Measurements from ENCODE around the gene UBE2U. TPM values are rescaled to one million over a fixed set of nuclear protein-coding genes. Genes with fewer than 3 reads are reported as not detected.

Gene UBE2U
- total and polyA plus RNA-seq, 7 experiments from 2014 or later, result not detected

- no peaks in the 10 kb centered on the region for H3K36me3 Mint-ChIP-seq
- Histone ChIP-seq H3K4me3 (ENCODE audit: low read length) (no peak overlapping the region), H3K36me3 (ENCODE audit: control insufficient read depth in 2 of 3, insufficient read depth in 3 of 3, low read length in 3 of 3) (no peaks in the 10 kb centered on the region), H3K4me1 (ENCODE audit: control insufficient read depth in 2 of 2, insufficient read depth in 2 of 2, low read length in 2 of 2) (no peaks in the 10 kb centered on the region), H3K27ac (ENCODE audit: low read depth, low read length) (no peak overlapping the region), H3K9me3 (ENCODE audit: control insufficient read depth in 2 of 3, low read length in 3 of 3) (no peaks in the 10 kb centered on the region), H3K27me3 (ENCODE audit: control insufficient read depth in 2 of 2, insufficient read depth in 2 of 2, low read length in 2 of 2) (no peaks in the 10 kb centered on the region)
- ATAC-seq, result no peak
- DNase-seq, result no peak
- H3K27me3 Mint-ChIP-seq, result peaks cover 0 to 21% (median 8%) of the 10 kb centered on the region in 5 donors
- intact Hi-C loops (cut with micrococcal nuclease), result no loop called here
- POLR2A ChIA-PET, result no interaction called here
- no peaks in the 10 kb centered on the region for H3K4me1 Mint-ChIP-seq
- no peak overlapping the region for H3K27ac Mint-ChIP-seq
- no peak overlapping the region for H3K4me3 Mint-ChIP-seq
- H3K9me3 Mint-ChIP-seq, result peaks cover 0 to 3% (median 0%) of the 10 kb centered on the region in 11 donors
- CTCF ChIA-PET, result no interaction called here
Measured at GRCh38 chr1:64302971-64303370, 99.5 kb downstream of the UBE2U start.

GRCh38 chr1:64304823-64305222, 101.4 kb downstream of the UBE2U start:
- H3K27me3 ChIP-seq (ENCODE audit: control insufficient read depth in 2 of 2, insufficient read depth in 2 of 2, low read length in 2 of 2), result no peaks in the 10 kb centered on the region
- intact Hi-C loops (cut with micrococcal nuclease), result no loop called here
- Mint-ChIP-seq H3K27me3 (peaks cover 0 to 9% (median 7%) of the 10 kb centered on the region in 5 donors), H3K4me3 (no peak overlapping the region), H3K36me3 (no peaks in the 10 kb centered on the region), H3K27ac (no peak overlapping the region), H3K9me3 (no peaks in the 10 kb centered on the region), H3K4me1 (no peaks in the 10 kb centered on the region)
- H3K4me3 ChIP-seq (ENCODE audit: low read length), result no peak overlapping the region
- no peak for ATAC-seq
- H3K4me1 ChIP-seq (ENCODE audit: control insufficient read depth in 2 of 2, insufficient read depth in 2 of 2, low read length in 2 of 2), result no peaks in the 10 kb centered on the region
- H3K9me3 ChIP-seq (ENCODE audit: control insufficient read depth in 2 of 3, low read length in 3 of 3), result no peaks in the 10 kb centered on the region
- no peak overlapping the region for H3K27ac ChIP-seq (ENCODE audit: low read depth, low read length)
- no peaks in the 10 kb centered on the region for H3K36me3 ChIP-seq (ENCODE audit: control insufficient read depth in 2 of 3, insufficient read depth in 3 of 3, low read length in 3 of 3)
- DNase-seq, result no peak
- ChIA-PET POLR2A (interaction anchor here (0.6 kb wide), 1 partner anchor 723 kb away, joined by 4 read pairs; no protein-coding TSS in a partner anchor), CTCF (no interaction called here)

GRCh38 chr1:64308866-64309265, 105.4 kb downstream of the UBE2U start:
- peaks cover 0 to 7% (median 3%) of the 10 kb centered on the region in 5 donors for H3K27me3 Mint-ChIP-seq

GRCh38 chr1:64309431-64309831, 106.0 kb downstream of the UBE2U start:
- intact Hi-C loops (cut with micrococcal nuclease), result no loop called here
- POLR2A ChIA-PET, result no interaction called here

More at GRCh38 chr1:64308866-64309265, 105.4 kb downstream of the UBE2U start:
- Histone ChIP-seq H3K4me1 (ENCODE audit: control insufficient read depth in 2 of 2, insufficient read depth in 2 of 2, low read length in 2 of 2) (no peaks in the 10 kb centered on the region), H3K9me3 (ENCODE audit: control insufficient read depth in 2 of 3, low read length in 3 of 3) (no peaks in the 10 kb centered on the region), H3K27ac (ENCODE audit: low read depth, low read length) (no peak overlapping the region), H3K36me3 (ENCODE audit: control insufficient read depth in 2 of 3, insufficient read depth in 3 of 3, low read length in 3 of 3) (no peaks in the 10 kb centered on the region), H3K27me3 (ENCODE audit: control insufficient read depth in 2 of 2, insufficient read depth in 2 of 2, low read length in 2 of 2) (no peaks in the 10 kb centered on the region), H3K4me3 (ENCODE audit: low read length) (no peak overlapping the region)
- no peaks in the 10 kb centered on the region for H3K4me1 Mint-ChIP-seq
- CTCF ChIA-PET, result no interaction called here
- POLR2A ChIA-PET, result no interaction called here
- H3K36me3 Mint-ChIP-seq, result no peaks in the 10 kb centered on the region
- intact Hi-C loops (cut with micrococcal nuclease), result no loop called here
- ATAC-seq (no peak), DNase-seq (no peak)
- H3K9me3 Mint-ChIP-seq, result no peaks in the 10 kb centered on the region
- H3K4me3 Mint-ChIP-seq, result no peak overlapping the region
- peak overlapping the region in 1 of 9 donors; percentile 82 for H3K27ac Mint-ChIP-seq

GRCh38 chr1:64310760-64311159, 107.3 kb downstream of the UBE2U start:
- no peaks in the 10 kb centered on the region for H3K27me3 ChIP-seq (ENCODE audit: control insufficient read depth in 2 of 2, insufficient read depth in 2 of 2, low read length in 2 of 2)
- ChIA-PET POLR2A (no interaction called here), CTCF (no interaction called here)
- H3K27ac Mint-ChIP-seq, result no peak overlapping the region
- no peak overlapping the region for H3K4me3 Mint-ChIP-seq
- H3K4me1 ChIP-seq (ENCODE audit: control insufficient read depth in 2 of 2, insufficient read depth in 2 of 2, low read length in 2 of 2), result no peaks in the 10 kb centered on the region
- H3K36me3 ChIP-seq (ENCODE audit: control insufficient read depth in 2 of 3, insufficient read depth in 3 of 3, low read length in 3 of 3), result no peaks in the 10 kb centered on the region
- peaks cover 0 to 11% (median 4%) of the 10 kb centered on the region in 5 donors for H3K27me3 Mint-ChIP-seq
- intact Hi-C loops (cut with micrococcal nuclease), result no loop called here
- H3K9me3 Mint-ChIP-seq, result no peaks in the 10 kb centered on the region
- no peaks in the 10 kb centered on the region for H3K4me1 Mint-ChIP-seq
- no peak overlapping the region for H3K4me3 ChIP-seq (ENCODE audit: low read length)
- DNase-seq (no peak), ATAC-seq (no peak)
- H3K9me3 ChIP-seq (ENCODE audit: control insufficient read depth in 2 of 3, low read length in 3 of 3), result no peaks in the 10 kb centered on the region
- H3K27ac ChIP-seq (ENCODE audit: low read depth, low read length), result no peak overlapping the region
- H3K36me3 Mint-ChIP-seq, result no peaks in the 10 kb centered on the region

More at GRCh38 chr1:64309431-64309831, 106.0 kb downstream of the UBE2U start:
- Histone ChIP-seq H3K36me3 (ENCODE audit: control insufficient read depth in 2 of 3, insufficient read depth in 3 of 3, low read length in 3 of 3) (no peaks in the 10 kb centered on the region), H3K4me3 (ENCODE audit: low read length) (no peak overlapping the region), H3K27ac (ENCODE audit: low read depth, low read length) (no peak overlapping the region), H3K27me3 (ENCODE audit: control insufficient read depth in 2 of 2, insufficient read depth in 2 of 2, low read length in 2 of 2) (no peaks in the 10 kb centered on the region), H3K4me1 (ENCODE audit: control insufficient read depth in 2 of 2, insufficient read depth in 2 of 2, low read length in 2 of 2) (no peaks in the 10 kb centered on the region), H3K9me3 (ENCODE audit: control insufficient read depth in 2 of 3, low read length in 3 of 3) (no peaks in the 10 kb centered on the region)
- H3K9me3 Mint-ChIP-seq, result no peaks in the 10 kb centered on the region
- ATAC-seq (no peak), DNase-seq (no peak)
- CTCF ChIA-PET, result interaction anchor here (0.7 kb wide), 1 partner anchor 339 kb away, joined by 3 read pairs; no protein-coding TSS in a partner anchor
- H3K27me3 Mint-ChIP-seq, result peaks cover 0 to 8% (median 5%) of the 10 kb centered on the region in 5 donors
- no peak overlapping the region for H3K27ac Mint-ChIP-seq
- no peaks in the 10 kb centered on the region for H3K4me1 Mint-ChIP-seq
- H3K4me3 Mint-ChIP-seq, result no peak overlapping the region
- no peaks in the 10 kb centered on the region for H3K36me3 Mint-ChIP-seq

GRCh38 chr1:64312431-64312830, 109.0 kb downstream of the UBE2U start:
- no peaks in the 10 kb centered on the region for H3K36me3 Mint-ChIP-seq
- no peaks in the 10 kb centered on the region for H3K4me1 ChIP-seq (ENCODE audit: control insufficient read depth in 2 of 2, insufficient read depth in 2 of 2, low read length in 2 of 2)
- DNase-seq, result no peak
- no peak overlapping the region for H3K4me3 ChIP-seq (ENCODE audit: low read length)
- no peaks in the 10 kb centered on the region for H3K9me3 ChIP-seq (ENCODE audit: control insufficient read depth in 2 of 3, low read length in 3 of 3)
- H3K4me3 Mint-ChIP-seq, result no peak overlapping the region
- H3K4me1 Mint-ChIP-seq, result no peaks in the 10 kb centered on the region
- H3K9me3 Mint-ChIP-seq, result no peaks in the 10 kb centered on the region
- no peaks in the 10 kb centered on the region for H3K36me3 ChIP-seq (ENCODE audit: control insufficient read depth in 2 of 3, insufficient read depth in 3 of 3, low read length in 3 of 3)
- ChIA-PET POLR2A (no interaction called here), CTCF (interaction anchor here (0.7 kb wide), 1 partner anchor 228 kb away, joined by 3 read pairs; no protein-coding TSS in a partner anchor)
- no peaks in the 10 kb centered on the region for H3K27me3 ChIP-seq (ENCODE audit: control insufficient read depth in 2 of 2, insufficient read depth in 2 of 2, low read length in 2 of 2)
- ATAC-seq, result no peak
- H3K27me3 Mint-ChIP-seq, result peaks cover 0 to 11% (median 5%) of the 10 kb centered on the region in 5 donors
- no peak overlapping the region for H3K27ac ChIP-seq (ENCODE audit: low read depth, low read length)
- peak overlapping the region in 1 of 9 donors; percentile 10 for H3K27ac Mint-ChIP-seq
- intact Hi-C loops (cut with micrococcal nuclease), result no loop called here

- Mint-ChIP-seq H3K9me3 (no peaks in the 10 kb centered on the region), H3K27me3 (peaks cover 0 to 11% (median 0%) of the 10 kb centered on the region in 5 donors), H3K27ac (no peak overlapping the region), H3K4me3 (no peak overlapping the region), H3K36me3 (no peaks in the 10 kb centered on the region), H3K4me1 (no peaks in the 10 kb centered on the region)
- Histone ChIP-seq H3K9me3 (ENCODE audit: control insufficient read depth in 2 of 3, low read length in 3 of 3) (no peaks in the 10 kb centered on the region), H3K27me3 (ENCODE audit: control insufficient read depth in 2 of 2, insufficient read depth in 2 of 2, low read length in 2 of 2) (no peaks in the 10 kb centered on the region), H3K36me3 (ENCODE audit: control insufficient read depth in 2 of 3, insufficient read depth in 3 of 3, low read length in 3 of 3) (no peaks in the 10 kb centered on the region), H3K4me3 (ENCODE audit: low read length) (no peak overlapping the region), H3K4me1 (ENCODE audit: control insufficient read depth in 2 of 2, insufficient read depth in 2 of 2, low read length in 2 of 2) (no peaks in the 10 kb centered on the region), H3K27ac (ENCODE audit: low read depth, low read length) (no peak overlapping the region)
- no peak for ATAC-seq
- no peak for DNase-seq
- CTCF ChIA-PET, result no interaction called here
- POLR2A ChIA-PET, result no interaction called here
- intact Hi-C loops (cut with micrococcal nuclease), result no loop called here
Measured at GRCh38 chr1:64315402-64315801, 112.0 kb downstream of the UBE2U start.

All from naive thymus-derived CD4-positive, alpha-beta T cell (primary cell).